ENCODE results near the gene RBP5. TPM values are rescaled to one million over a fixed set of nuclear protein-coding genes. Genes with fewer than 3 reads are reported as not detected.

The RBP5 gene
- total RNA-seq, 1 experiment from 2014 or later = 2.7 TPM

DNA sequence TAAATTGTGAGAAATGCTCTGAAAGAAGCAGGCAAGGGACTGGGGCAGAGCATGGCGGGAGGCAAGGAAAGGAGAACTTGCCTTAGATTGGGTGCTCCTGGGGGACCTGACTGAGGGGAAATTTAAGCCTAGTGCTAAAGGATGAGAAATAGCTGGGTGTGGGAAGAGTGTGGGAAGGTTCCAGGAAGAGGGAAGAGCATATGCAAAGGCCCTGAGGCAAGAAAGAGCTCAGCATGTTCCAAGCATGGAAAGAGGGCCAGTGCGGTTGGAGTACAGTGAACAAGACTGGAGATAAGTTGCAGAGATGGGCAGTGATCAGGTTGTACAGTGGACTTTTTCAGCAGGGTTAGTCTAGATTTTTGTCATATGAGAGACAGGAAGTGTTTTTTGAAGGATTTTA lies 10.5 kb upstream of the RBP5 start:
- Histone ChIP-seq H3K27me3 (ENCODE audit: insufficient read depth, low read length) (no peaks in the 10 kb centered on the region), H2BK12ac (ENCODE audit: insufficient read length, low read depth, low read length) (no peak overlapping the region), H3K27ac (ENCODE audit: insufficient read length, low read depth, low read length) (no peak overlapping the region), H3K79me1 (ENCODE audit: insufficient read depth, low read depth, low read length, poor library complexity, severe bottlenecking) (no peaks in the 10 kb centered on the region), H3K4ac (ENCODE audit: low read depth, low read length) (no peak overlapping the region), H3K4me2 (ENCODE audit: insufficient read depth, insufficient read length, low read length) (no peak overlapping the region), H4K8ac (replicated peaks; ENCODE audit: insufficient read length, low read depth, low read length) (no peak overlapping the region), H3K79me2 (ENCODE audit: insufficient read depth, low read length) (no peaks in the 10 kb centered on the region), H3K18ac (ENCODE audit: insufficient read length, low read depth, low read length) (no peak overlapping the region), H3K4me1 (ENCODE audit: insufficient read depth, low read length) (no peaks in the 10 kb centered on the region), H2AFZ (ENCODE audit: low read length) (no peak overlapping the region), H3K9me3 (ENCODE audit: control insufficient read depth, low read depth, low read length) (no peaks in the 10 kb centered on the region), H4K5ac (ENCODE audit: insufficient read length, low read depth, low read length) (no peak overlapping the region), H2BK120ac (ENCODE audit: low read depth, low read length, poor library complexity, severe bottlenecking) (no peak overlapping the region), H3K23me2 (ENCODE audit: insufficient read length, low read depth, low read length, poor library complexity, severe bottlenecking) (no peaks in the 10 kb centered on the region), H2BK20ac (ENCODE audit: low read depth, low read length, poor library complexity, severe bottlenecking) (no peak overlapping the region), H4K91ac (ENCODE audit: insufficient read length, low read depth, low read length) (no peak overlapping the region), H3K56ac (ENCODE audit: insufficient read length, low read depth, low read length) (no peak overlapping the region), H3K9ac (ENCODE audit: extremely low read depth, insufficient read length, low read length) (no peak overlapping the region), H2AK5ac (ENCODE audit: insufficient read length, low read length) (no peak overlapping the region), H3K14ac (ENCODE audit: insufficient read depth, low read length) (no peak overlapping the region), H2BK5ac (ENCODE audit: insufficient read length, low read length) (no peak overlapping the region), H3T11ph (ENCODE audit: low read length) (no peak overlapping the region), H2BK15ac (ENCODE audit: low read depth, low read length) (no peak overlapping the region), H4K20me1 (ENCODE audit: control insufficient read depth, insufficient read depth, insufficient read length) (no peaks in the 10 kb centered on the region), H3K23ac (ENCODE audit: insufficient read length, low read depth, low read length) (no peak overlapping the region)
- DNase-seq = no peak
- no peaks in the 10 kb centered on the region for H3K27me3 Mint-ChIP-seq (ENCODE audit: low read depth)
- H3K36me3 Mint-ChIP-seq (ENCODE audit: insufficient read depth in 1 of 3, low read depth in 3 of 3) = peaks cover 16 to 61% (median 31%) of the 10 kb centered on the region in 3 experiments; a peak in 6 of 7 replicates
- no peaks in the 10 kb centered on the region for H3K9me3 Mint-ChIP-seq
- H3K4me3 Mint-ChIP-seq = no peak overlapping the region
- no peaks in the 10 kb centered on the region for H3K4me1 Mint-ChIP-seq
- no peak overlapping the region for H3K27ac Mint-ChIP-seq
- no CpG with 5 or more reads among the region's 2 CpGs for WGBS (ENCODE audit: extremely low coverage, insufficient read length, low lambda C conversion rate)
- TF ChIP-seq, protein P1, sequence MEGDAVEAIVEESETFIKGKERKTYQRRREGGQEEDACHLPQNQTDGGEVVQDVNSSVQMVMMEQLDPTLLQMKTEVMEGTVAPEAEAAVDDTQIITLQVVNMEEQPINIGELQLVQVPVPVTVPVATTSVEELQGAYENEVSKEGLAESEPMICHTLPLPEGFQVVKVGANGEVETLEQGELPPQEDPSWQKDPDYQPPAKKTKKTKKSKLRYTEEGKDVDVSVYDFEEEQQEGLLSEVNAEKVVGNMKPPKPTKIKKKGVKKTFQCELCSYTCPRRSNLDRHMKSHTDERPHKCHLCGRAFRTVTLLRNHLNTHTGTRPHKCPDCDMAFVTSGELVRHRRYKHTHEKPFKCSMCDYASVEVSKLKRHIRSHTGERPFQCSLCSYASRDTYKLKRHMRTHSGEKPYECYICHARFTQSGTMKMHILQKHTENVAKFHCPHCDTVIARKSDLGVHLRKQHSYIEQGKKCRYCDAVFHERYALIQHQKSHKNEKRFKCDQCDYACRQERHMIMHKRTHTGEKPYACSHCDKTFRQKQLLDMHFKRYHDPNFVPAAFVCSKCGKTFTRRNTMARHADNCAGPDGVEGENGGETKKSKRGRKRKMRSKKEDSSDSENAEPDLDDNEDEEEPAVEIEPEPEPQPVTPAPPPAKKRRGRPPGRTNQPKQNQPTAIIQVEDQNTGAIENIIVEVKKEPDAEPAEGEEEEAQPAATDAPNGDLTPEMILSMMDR (conservative IDR thresholded peaks at IDR 0.05) = no peak
